ENCODE results near the gene AQP3. TPM values are rescaled to one million over a fixed set of nuclear protein-coding genes. Genes with fewer than 3 reads are reported as not detected.

Gene AQP3
- total RNA-seq, 3 donors from 2014 or later, result 19.0 to 47.9 (median 45.1) TPM

DNA sequence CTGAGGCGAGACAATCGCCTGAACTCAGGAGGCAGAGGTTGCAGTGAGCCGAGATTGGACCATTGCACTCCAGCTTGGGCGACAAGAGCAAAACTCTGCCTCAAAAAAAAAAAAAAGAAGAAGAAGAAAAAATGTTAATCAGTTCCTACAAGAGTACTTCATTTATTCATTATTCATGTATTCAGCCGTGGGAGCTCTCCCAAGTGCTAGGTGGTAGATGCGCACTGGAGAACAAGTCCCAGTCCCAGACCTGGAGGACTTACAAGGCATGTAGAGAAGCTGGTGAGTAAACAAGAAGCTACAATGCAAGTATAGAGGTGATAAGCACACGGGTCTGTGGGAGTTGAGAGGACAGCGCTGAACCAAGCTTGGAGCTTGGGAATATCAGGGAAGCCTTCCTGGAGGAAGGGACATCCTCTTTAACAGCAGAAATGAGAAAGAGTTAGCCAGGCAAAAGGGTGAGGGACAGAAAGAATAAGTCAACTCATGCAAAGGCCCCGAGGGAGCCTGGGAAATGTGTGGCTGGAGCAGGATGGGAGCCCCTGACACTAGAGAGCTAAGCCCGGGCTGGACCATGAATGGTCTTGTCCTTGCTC, 27.6 kb downstream of the AQP3 start:
- Histone ChIP-seq H3K4me3 (no peak overlapping the region), H3K27me3 (no peaks in the 10 kb centered on the region), H3K27ac (no peak overlapping the region), H3K4me1 (peaks cover 0 to 6% of the 10 kb centered on the region in 2 donors), H3K9me3 (no peaks in the 10 kb centered on the region), H3K36me3 (no peaks in the 10 kb centered on the region)
- no peak for DNase-seq (ENCODE audit: low spot score in 2 of 2)
- no peak for TF ChIP-seq POLR2A (IDR thresholded peaks at IDR 0.05)
- TF ChIP-seq, protein P1, sequence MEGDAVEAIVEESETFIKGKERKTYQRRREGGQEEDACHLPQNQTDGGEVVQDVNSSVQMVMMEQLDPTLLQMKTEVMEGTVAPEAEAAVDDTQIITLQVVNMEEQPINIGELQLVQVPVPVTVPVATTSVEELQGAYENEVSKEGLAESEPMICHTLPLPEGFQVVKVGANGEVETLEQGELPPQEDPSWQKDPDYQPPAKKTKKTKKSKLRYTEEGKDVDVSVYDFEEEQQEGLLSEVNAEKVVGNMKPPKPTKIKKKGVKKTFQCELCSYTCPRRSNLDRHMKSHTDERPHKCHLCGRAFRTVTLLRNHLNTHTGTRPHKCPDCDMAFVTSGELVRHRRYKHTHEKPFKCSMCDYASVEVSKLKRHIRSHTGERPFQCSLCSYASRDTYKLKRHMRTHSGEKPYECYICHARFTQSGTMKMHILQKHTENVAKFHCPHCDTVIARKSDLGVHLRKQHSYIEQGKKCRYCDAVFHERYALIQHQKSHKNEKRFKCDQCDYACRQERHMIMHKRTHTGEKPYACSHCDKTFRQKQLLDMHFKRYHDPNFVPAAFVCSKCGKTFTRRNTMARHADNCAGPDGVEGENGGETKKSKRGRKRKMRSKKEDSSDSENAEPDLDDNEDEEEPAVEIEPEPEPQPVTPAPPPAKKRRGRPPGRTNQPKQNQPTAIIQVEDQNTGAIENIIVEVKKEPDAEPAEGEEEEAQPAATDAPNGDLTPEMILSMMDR (IDR thresholded peaks at IDR 0.05), result no peak
- TF ChIP-seq POLR2AphosphoS5 (IDR thresholded peaks at IDR 0.05), result no peak
- intact Hi-C loops (cut with DNase I; ENCODE audit: low total_unique reads), result no loop called here

DNA sequence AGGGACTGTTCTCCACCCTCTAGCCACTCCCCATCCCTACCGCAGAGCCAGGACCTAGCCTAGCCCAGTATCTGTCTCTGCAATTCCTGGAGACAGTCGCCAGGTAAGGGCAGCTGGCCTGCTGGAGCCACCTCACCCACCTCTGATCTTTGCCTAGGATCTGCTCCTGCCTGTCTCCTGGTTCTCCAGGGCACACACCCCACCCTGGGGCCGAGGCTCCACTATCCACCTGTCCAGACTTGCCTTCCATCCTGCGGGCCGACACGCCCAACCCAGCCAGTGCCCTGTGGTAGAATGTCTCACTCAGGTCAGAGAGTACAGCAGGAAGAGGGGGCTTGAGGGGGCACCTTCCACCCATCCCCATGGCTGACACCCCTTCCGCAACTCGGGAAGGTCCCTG, 29.3 kb downstream of the AQP3 start:
- Histone ChIP-seq H3K4me1 (peaks cover 0 to 6% of the 10 kb centered on the region in 2 donors), H3K4me3 (no peak overlapping the region), H3K9me3 (no peaks in the 10 kb centered on the region), H3K27me3 (no peaks in the 10 kb centered on the region), H3K36me3 (no peaks in the 10 kb centered on the region), H3K27ac (no peak overlapping the region)
- TF ChIP-seq, protein P1 (IDR thresholded peaks at IDR 0.05), result no peak
- TF ChIP-seq POLR2A (IDR thresholded peaks at IDR 0.05) (no peak), POLR2AphosphoS5 (IDR thresholded peaks at IDR 0.05) (no peak)
- DNase-seq (ENCODE audit: low spot score in 2 of 2), result no peak
- intact Hi-C loops (cut with DNase I; ENCODE audit: low total_unique reads), result no loop called here

DNA sequence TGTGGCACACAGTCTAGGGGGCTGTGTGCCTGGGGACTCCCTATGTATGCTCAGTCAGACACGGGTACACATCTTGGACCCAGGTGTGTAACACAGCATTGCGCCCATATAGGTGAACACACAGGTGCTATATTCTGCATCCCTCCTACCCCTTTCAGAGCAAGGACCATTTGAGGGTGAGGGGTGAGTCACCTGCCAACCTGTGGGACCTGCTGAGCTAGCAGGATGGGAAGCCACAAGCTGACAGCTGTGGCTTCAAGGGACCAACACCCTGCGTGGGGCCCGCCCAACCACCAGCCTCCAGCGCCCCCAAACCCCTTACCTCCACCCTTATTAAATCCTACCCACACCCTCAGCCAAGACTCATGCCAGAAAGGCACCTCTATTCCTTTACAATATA, 30.4 kb downstream of the AQP3 start:
- Histone ChIP-seq H3K27me3 (no peaks in the 10 kb centered on the region), H3K27ac (no peak overlapping the region), H3K4me1 (peaks cover 0 to 6% of the 10 kb centered on the region in 2 donors), H3K4me3 (no peak overlapping the region), H3K36me3 (no peaks in the 10 kb centered on the region), H3K9me3 (no peaks in the 10 kb centered on the region)
- intact Hi-C loops (cut with DNase I; ENCODE audit: low total_unique reads), result no loop called here
- DNase-seq (ENCODE audit: low spot score in 2 of 2), result no peak
- TF ChIP-seq POLR2AphosphoS5 (IDR thresholded peaks at IDR 0.05), result no peak
- TF ChIP-seq, protein P1 (IDR thresholded peaks at IDR 0.05), result no peak
- no peak for TF ChIP-seq POLR2A (IDR thresholded peaks at IDR 0.05)

DNA sequence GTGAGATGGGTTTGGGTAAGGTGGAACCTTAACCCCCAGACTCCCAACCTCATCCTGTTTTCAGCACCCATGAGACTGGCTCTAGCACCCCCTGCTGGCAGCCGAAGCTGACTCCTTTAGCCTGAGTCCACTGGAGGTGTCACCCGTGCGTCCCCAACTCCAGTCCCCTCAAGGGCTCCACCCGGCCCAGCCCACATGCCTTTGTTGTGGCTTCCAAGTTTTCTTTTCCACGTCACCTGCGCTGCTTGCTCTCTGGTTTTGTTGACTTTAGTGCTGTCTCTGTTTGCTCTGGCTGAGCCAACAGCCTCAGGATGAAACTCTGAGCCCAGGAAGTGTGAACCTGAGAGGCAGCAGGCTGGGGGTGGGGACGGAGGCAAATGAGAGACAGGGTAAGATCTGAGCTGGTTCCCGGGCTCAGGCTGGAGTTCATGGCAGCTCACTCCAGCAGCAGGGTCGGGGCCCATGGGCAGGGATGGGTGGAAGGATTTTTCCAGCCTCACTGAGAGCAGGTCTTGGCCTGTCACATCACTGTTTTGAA, 31.8 kb downstream of the AQP3 start:
- peak overlapping the region; percentile 12 to 54 for H3K27ac ChIP-seq
- intact Hi-C loops (cut with DNase I; ENCODE audit: low total_unique reads), result no loop called here
- DNase-seq (ENCODE audit: low spot score in 2 of 2), result peak; percentile 80 to 91

More for the DNA sequence above, 31.8 kb downstream of the AQP3 start:
- TF ChIP-seq, protein P1 (IDR thresholded peaks at IDR 0.05), result peak; percentile 51 to 65 (median 61)
- TF ChIP-seq POLR2AphosphoS5 (IDR thresholded peaks at IDR 0.05), result peak in 2 of 3 donors; percentile 53 to 55
- TF ChIP-seq POLR2A (IDR thresholded peaks at IDR 0.05), result no peak
- Histone ChIP-seq H3K4me1 (peaks cover 0 to 6% of the 10 kb centered on the region in 2 donors), H3K27me3 (no peaks in the 10 kb centered on the region), H3K9me3 (no peaks in the 10 kb centered on the region), H3K36me3 (no peaks in the 10 kb centered on the region), H3K4me3 (no peak overlapping the region)
